ENCODE measurements around the gene CHAF1A.

CHAF1A gene

DNA sequence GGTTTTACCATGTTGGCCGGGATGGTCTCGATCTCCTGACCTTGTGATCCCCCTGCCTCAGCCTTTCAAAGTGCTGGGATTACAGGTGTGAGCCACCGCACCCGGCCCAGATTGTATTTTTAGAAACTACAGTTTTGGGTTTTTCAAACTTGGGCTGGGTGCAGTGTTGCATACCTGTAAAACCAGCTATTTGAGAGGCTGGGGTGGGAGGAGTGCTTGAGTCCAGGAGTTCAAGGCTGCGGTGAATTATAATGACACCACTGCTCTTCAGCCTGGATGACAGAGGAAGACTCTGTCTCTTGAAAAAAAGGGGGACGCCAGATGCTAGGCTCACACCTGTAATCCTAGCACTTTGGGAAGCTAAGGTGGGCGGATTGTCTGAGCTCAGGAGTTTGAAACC is 4.2 kb downstream of the CHAF1A start:
- no peak for DNase-seq

- no peak for DNase-seq
These were observed 6.9 kb downstream of the CHAF1A start for GRCh38 chr19:4409123-4409933.

- DNase-seq = no peak
These were observed 11.1 kb downstream of the CHAF1A start for GRCh38 chr19:4413588-4413987.

DNA sequence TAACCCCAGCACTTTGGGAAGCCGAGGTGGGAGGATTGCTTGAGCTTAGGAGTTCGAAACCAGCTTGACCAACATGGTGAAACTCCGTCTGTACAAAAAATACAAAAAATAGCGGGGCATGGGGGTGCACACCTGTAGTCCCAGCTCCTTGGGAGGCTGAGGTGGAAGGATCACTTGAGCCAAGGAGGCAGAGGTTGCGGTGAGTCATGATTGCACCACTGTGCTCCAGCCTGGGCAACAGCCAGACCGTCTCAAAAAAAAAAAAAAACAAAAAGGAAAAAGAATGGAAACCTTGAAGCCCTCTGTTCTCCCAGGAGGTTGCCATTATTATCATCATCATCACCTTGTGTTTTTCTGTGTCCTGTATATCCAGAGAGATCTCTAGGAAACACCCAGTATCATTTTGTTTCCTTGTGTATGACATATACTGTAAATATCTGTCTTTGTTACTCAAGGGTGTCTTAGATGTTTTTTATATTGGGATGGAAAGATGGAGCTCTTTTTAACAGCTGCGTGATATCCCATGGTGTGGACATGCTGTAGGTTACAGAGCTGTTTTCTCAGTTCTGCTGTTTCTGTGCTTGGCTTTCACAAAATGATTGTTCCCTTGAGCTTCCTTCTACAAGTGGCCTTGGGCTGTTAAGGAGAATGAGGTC is 11.8 kb downstream of the CHAF1A start:
- DNase-seq = no peak

GRCh38 chr19:4414800-4415321 is 12.4 kb downstream of the CHAF1A start:
- DNase-seq = no peak

- DNase-seq = no peak
These were observed 12.9 kb downstream of the CHAF1A start for GRCh38 chr19:4415352-4415751.

DNA sequence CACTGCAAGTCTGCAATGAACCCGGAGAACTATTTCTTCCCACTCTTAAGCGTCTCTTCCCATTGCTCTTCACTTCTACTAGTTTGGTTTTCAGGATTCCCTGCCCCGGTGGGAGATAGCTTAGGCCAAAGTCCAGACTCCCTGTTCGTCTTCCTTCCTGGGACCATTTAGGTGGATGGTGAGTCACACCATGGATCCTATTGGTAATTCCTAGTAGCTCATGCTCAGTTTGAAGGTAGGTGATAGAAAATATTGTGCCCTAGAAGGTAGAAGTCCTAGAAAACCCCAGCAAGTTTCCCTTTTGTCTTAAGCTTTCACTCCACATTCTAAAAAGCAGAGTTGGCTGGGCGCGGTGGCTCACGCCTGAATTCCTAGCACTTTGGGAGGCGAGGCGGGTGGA is 13.8 kb downstream of the CHAF1A start:
- no peak for DNase-seq

GRCh38 chr19:4423416-4424126 is 21.1 kb downstream of the CHAF1A start:
- DNase-seq = peak in 1 of 2 donors; percentile 61

DNA sequence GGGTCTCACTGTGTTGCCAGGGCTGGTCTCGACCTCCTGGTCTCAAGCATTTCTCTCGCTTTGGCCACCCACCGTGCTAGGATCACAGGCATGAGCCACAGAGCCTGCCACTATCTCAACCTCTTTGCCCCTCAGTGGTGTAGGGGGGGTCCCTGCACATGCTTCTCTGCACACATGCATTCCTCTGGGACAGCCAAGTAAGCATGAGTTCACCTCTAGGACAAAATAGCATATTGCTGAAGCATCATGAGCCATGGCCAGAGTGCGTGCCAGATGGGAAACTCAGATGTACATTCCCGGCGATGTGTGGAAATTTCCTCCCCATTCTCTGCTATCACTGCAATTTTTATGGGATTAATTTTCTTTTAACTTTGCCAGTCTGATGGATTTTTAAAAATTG is 23.1 kb downstream of the CHAF1A start:
- DNase-seq = no peak

DNA sequence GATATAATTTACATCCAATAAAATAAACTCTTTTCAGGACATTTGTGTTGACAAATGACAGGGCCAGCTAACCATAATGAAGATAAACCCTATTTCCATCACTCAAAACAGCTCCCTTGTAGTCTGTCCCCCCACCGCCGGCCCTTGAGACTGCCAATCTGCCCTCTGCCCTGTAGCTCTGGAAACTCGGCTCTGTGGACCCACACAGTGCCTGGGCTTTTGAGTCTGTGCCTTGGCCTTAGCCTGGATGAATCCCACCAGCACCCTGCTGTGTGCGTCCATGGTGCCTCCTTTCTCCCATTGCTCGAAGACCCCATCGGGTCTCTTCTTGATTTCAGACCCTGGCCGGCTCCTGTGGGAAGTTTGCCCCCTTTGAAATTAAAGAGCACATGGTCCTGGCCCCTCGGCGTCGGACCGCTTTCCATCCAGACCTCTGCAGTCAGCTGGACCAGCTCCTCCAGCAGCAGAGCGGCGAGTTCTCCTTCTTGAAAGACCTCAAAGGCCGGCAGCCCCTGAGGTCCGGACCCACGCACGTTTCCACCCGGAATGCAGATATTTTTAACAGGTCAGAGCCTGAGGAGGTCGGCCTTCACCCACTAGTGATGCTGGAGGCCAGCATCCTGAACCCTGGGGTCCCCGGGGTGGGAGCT is 26.0 kb downstream of the CHAF1A start:
- no peak for DNase-seq

DNA sequence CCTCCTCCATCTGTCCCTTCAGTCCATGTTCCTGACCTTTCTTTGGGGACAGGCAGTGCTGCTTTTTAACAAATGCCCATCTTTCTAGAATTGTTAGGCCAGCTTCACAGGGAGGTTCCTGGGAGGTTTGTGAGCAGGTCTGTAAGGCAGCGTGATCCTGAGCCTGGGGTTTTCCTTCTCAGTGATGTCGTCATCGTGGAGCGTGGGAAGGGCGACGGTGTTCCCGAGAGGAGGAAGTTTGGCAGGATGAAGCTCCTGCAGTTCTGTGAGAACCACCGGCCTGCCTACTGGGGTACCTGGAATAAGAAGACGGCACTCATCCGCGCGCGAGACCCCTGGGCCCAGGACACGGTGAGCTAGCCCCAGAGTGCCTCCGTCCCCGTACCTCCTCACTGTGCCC is 26.8 kb downstream of the CHAF1A start:
- DNase-seq = peak; percentile 20 to 60

DNA sequence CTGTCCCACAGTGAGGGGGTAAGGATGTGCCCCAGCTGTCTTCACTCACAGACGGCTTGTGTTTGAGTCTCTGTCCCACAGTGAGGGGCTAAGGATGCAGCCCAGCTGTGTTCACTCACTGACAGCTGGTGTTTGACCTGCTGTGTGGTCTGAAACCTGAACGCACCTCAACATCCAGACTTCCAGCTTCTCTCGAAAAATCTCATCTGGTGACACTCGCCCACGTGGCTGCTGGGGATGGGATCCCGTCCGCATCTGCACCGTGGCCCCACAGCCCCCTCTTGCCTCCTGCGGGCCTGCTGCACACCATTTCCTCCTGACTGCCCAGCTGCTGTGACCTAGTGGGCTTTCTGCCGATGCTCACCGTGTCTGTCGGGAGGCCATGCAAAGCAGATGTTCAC is 27.3 kb downstream of the CHAF1A start:
- DNase-seq = no peak

DNA sequence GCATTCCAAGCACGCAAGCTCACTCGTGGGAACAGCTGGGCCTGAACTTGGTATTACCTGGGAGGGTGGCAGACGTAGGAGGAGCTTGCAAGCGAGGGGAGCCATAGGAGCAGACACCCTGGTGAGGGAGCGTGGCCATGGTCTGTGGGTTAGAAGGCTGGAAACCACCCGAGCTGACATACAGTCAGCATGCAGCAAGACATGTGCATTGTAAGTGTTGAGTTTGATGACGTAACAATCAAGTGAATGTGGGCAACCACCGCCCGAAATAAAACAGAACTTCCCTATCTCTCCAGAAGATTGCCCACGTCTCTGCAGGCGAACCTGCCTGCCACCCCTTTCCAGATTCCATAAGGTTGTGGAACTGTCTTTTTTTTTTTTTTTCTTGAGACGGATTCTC is 28.3 kb downstream of the CHAF1A start:
- DNase-seq = peak; percentile 91 to 97

GRCh38 chr19:4431296-4431695 is 28.9 kb downstream of the CHAF1A start:
- DNase-seq = peak in 1 of 2 donors; percentile 42

DNA sequence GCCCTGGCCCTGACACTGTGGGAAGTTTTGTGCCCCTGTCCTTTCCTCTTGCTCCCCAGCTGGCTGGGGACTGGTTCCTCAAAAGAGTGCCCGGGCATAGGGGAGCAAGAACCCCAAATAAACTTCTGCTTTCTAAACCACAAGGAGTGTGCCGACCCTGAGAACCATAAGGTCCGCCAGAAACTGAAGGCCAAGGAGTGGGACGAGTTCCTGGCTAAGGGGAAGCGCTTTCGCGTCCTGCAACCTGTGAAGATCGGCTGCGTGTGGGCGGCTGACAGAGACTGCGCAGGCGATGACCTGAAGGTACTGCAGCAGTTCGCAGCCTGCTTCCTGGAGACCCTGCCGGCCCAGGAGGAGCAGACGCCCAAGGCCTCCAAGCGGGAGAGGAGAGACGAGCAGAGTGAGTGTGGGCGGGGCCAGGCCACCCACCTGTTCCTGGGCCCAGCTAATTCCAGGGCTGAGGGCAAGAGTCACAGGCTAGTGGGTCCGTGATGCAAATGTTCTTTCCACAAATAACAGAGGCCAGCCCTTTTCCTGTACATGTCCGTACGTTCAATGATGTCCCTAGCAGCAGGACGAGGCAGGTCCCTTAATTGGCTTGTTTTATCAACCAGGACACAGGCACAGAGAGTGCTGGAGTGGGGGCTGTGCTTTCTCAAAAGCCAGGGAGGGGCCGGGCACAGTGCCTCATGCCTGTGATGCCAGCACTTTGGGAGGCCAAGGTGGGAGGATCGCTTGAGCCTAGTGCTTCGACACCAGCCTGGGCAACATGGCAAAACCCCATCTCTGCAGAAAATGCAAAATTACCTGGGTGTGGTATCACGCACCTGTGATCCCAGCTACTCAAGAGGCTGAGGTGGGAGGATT is 29.6 kb downstream of the CHAF1A start:
- peak; percentile 82 to 96 for DNase-seq

- no peak for DNase-seq
These were observed 30.6 kb downstream of the CHAF1A start for GRCh38 chr19:4432918-4433506.

GRCh38 chr19:4434391-4434790 is 32.0 kb downstream of the CHAF1A start:
- DNase-seq = no peak

DNA sequence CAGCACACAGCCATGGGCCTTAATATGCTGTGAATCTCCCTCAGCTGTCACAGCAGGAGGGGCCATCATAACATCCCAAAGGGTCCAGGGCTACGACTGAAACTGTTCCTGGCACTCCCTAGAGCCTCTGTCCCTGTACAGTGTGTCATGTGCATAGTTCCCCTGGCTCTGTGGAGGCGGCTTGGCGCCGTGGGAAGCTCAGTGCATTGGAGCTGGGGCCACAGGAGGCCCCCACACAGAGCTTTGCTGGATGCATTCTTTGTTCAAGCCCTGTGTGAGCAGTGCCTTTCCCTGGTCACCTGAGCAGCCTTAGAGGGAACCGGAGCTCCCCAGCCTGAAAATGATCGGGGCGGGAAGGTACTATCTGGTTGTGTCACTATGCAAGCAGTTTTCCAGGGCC is 33.8 kb downstream of the CHAF1A start:
- no peak for DNase-seq

DNA sequence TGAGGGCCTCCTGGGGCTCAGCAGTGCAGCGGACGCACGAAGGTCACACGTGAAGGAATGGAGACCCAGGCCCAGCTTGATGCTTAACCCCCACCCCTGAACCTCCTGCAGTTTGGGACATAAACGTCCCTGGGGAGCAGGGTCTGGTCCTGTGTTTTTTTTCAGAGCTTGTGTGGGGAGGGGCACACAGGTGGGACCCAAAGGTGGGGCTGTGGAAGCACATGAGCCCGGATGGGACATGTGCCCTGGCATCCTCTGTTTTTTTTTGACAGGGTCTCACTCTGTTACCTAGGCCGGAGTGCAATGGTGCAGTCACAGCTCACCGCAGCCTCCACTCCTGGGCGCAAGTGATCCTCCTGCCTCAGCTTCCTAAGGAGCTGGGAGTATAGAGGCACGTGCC is 34.7 kb downstream of the CHAF1A start:
- DNase-seq = no peak

GRCh38 chr19:4439243-4439642 is 36.8 kb downstream of the CHAF1A start:
- DNase-seq = no peak

DNA sequence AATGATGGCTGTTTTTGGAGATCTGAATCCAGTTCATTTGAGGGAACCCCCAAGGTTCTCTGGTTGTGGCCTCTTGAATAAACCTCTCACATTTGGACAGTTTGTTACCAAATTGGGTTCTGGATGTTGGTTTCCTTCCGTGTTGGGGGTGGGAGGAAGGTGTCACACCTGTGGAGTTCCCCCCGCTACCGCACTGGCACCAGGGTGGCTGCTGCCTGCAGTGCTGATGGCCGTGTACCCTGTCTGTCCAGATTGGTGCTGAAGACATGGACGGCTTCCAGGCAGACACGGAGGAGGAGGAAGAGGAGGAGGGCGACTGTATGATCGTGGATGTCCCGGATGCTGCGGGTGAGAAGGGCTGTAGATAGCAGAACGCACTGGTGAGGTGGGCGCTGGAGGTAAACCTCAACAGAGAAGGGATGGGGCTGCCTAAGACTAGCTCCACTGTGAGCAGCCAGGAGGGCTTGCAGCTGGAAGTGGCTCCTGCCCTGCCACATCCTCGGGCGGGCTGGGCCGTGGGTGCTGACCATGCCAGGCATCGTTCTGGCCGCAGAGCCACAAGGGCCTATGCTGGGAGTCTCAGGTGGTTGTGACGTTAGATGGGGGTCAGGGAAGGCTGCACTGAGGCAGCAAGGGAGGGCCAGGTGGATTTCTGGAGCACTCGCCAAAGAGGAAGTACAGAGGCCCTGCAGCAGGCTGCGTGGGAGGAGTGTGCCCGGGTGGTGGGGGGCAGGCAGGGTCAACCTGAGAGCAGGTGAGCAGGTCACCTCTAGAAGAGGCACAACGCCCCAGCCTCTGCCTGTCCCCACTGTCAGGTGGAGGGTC is 39.8 kb downstream of the CHAF1A start:
- no peak for DNase-seq
